ENCODE results near the gene FFAR1.

- no peak for TF ChIP-seq POLR2A (IDR thresholded peaks at IDR 0.05)
- TF ChIP-seq, protein P1, sequence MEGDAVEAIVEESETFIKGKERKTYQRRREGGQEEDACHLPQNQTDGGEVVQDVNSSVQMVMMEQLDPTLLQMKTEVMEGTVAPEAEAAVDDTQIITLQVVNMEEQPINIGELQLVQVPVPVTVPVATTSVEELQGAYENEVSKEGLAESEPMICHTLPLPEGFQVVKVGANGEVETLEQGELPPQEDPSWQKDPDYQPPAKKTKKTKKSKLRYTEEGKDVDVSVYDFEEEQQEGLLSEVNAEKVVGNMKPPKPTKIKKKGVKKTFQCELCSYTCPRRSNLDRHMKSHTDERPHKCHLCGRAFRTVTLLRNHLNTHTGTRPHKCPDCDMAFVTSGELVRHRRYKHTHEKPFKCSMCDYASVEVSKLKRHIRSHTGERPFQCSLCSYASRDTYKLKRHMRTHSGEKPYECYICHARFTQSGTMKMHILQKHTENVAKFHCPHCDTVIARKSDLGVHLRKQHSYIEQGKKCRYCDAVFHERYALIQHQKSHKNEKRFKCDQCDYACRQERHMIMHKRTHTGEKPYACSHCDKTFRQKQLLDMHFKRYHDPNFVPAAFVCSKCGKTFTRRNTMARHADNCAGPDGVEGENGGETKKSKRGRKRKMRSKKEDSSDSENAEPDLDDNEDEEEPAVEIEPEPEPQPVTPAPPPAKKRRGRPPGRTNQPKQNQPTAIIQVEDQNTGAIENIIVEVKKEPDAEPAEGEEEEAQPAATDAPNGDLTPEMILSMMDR (IDR thresholded peaks at IDR 0.05) = no peak
Measured at GRCh38 chr19:35392742-35393715, 45.3 kb downstream of the FFAR1 start.
